ENCODE data around the gene BGN. TPM values are rescaled to one million over a fixed set of nuclear protein-coding genes. Genes with fewer than 3 reads are reported as not detected.

The BGN gene
- total RNA-seq, 1 experiment from 2014 or later = 0.08 TPM

DNA sequence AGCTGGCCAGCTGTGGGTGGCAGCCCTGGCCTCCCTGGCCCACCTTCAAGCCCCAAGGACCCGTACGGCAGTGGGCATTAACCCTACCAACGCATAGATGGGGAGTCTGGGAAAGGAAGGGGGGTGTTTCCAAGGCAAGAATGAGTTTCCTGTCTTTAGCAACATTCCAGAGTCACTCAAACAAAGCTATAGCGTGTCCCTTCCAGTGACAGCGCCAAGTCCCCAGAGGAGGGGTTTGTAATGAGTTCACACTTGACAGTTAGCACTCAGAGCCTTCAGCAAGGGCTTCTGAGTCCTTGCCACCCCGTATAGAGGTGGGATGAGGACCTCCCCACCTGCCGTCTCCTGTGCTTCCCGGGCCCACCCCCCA is 1.8 kb downstream of the BGN start:
- no peaks in the 10 kb centered on the region for H3K27me3 ChIP-seq (replicated peaks)
- no peak for DNase-seq (ENCODE audit: low read depth in 1 of 2, low spot score in 2 of 2)
- H3K36me3 ChIP-seq = no peaks in the 10 kb centered on the region
- no peaks in the 10 kb centered on the region for H3K4me1 ChIP-seq (replicated peaks)
- no peaks in the 10 kb centered on the region for H3K9me3 ChIP-seq (replicated peaks)
- no peak overlapping the region for H3K27ac ChIP-seq
- no peak overlapping the region for H3K4me3 ChIP-seq

GRCh38 chrX:153498453-153498852 is 3.7 kb downstream of the BGN start:
- DNase-seq (ENCODE audit: low read depth in 1 of 2, low spot score in 2 of 2) = no peak
- Histone ChIP-seq H3K36me3 (no peaks in the 10 kb centered on the region), H3K4me1 (replicated peaks) (no peaks in the 10 kb centered on the region), H3K9me3 (replicated peaks) (no peaks in the 10 kb centered on the region), H3K27me3 (replicated peaks) (no peaks in the 10 kb centered on the region), H3K4me3 (no peak overlapping the region), H3K27ac (no peak overlapping the region)

DNA sequence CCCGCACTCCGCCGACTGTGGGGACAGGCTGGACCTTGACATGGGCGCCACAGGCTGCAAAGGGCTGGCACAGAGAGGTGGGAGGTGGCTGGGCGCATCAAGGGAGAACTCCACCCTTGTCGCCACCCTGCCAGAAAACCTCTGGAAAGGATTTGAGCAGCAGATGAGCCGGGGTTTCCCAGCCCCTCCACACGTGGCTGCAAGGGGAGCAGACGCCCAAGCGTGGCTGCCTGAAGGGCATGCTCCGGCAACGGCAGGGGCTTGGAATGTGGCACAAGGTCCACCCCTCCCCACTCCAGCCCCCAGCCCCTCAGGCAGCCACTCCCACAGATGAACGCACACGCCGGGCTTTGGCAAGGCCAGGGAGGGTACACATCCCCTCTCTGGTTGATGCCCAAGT is 4.6 kb downstream of the BGN start:
- Histone ChIP-seq H3K9me3 (replicated peaks) (no peaks in the 10 kb centered on the region), H3K27me3 (replicated peaks) (no peaks in the 10 kb centered on the region), H3K4me3 (no peak overlapping the region), H3K27ac (no peak overlapping the region), H3K4me1 (replicated peaks) (no peaks in the 10 kb centered on the region), H3K36me3 (no peaks in the 10 kb centered on the region)
- no peak for DNase-seq (ENCODE audit: low read depth in 1 of 2, low spot score in 2 of 2)

GRCh38 chrX:153499876-153500275 is 5.1 kb downstream of the BGN start:
- H3K4me1 ChIP-seq (replicated peaks) = no peaks in the 10 kb centered on the region

GRCh38 chrX:153500676-153501280 is 6.0 kb downstream of the BGN start:
- H3K9me3 ChIP-seq (replicated peaks) = no peaks in the 10 kb centered on the region
- H3K4me1 ChIP-seq (replicated peaks) = no peaks in the 10 kb centered on the region
- H3K4me3 ChIP-seq = no peak overlapping the region
- no peaks in the 10 kb centered on the region for H3K27me3 ChIP-seq (replicated peaks)
- no peak for DNase-seq (ENCODE audit: low read depth in 1 of 2, low spot score in 2 of 2)
- no peaks in the 10 kb centered on the region for H3K36me3 ChIP-seq
- no peak overlapping the region for H3K27ac ChIP-seq

More at GRCh38 chrX:153499876-153500275, 5.1 kb downstream of the BGN start:
- H3K27me3 ChIP-seq (replicated peaks) = no peaks in the 10 kb centered on the region
- no peaks in the 10 kb centered on the region for H3K36me3 ChIP-seq
- no peaks in the 10 kb centered on the region for H3K9me3 ChIP-seq (replicated peaks)
- no peak for DNase-seq (ENCODE audit: low read depth in 1 of 2, low spot score in 2 of 2)
- no peak overlapping the region for H3K4me3 ChIP-seq
- H3K27ac ChIP-seq = no peak overlapping the region

DNA sequence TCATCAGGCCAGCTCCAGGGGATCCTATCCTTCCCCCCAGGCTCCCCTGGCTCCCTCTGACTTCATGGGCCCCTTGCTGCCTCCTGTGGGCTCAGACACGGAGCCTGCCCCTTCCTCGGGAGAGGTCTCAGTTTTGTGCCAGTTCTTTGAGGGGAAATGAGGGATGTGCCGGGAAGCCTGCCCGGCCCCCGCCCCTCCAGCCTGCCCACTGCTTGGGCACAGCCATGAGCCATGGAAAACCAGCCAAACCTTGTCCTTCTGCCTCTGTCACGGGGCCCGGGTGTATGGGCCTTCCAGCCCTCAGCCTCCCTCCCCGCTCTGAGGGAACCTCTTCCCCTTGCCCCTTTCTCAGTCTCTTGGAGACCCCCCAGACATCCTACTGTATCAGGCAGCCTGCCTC is 6.8 kb downstream of the BGN start:
- no peaks in the 10 kb centered on the region for H3K27me3 ChIP-seq (replicated peaks)
- H3K9me3 ChIP-seq (replicated peaks) = no peaks in the 10 kb centered on the region
- H3K4me3 ChIP-seq = no peak overlapping the region
- H3K36me3 ChIP-seq = no peaks in the 10 kb centered on the region
- no peak for DNase-seq (ENCODE audit: low read depth in 1 of 2, low spot score in 2 of 2)
- no peak overlapping the region for H3K27ac ChIP-seq
- H3K4me1 ChIP-seq (replicated peaks) = no peaks in the 10 kb centered on the region

- H3K27me3 ChIP-seq (replicated peaks) = no peaks in the 10 kb centered on the region
- H3K9me3 ChIP-seq (replicated peaks) = no peaks in the 10 kb centered on the region
- H3K4me1 ChIP-seq (replicated peaks) = no peaks in the 10 kb centered on the region
- no peak overlapping the region for H3K4me3 ChIP-seq
- no peak for DNase-seq (ENCODE audit: low read depth in 1 of 2, low spot score in 2 of 2)
- no peak overlapping the region for H3K27ac ChIP-seq
- no peaks in the 10 kb centered on the region for H3K36me3 ChIP-seq
These were observed 7.4 kb downstream of the BGN start for GRCh38 chrX:153502131-153502530.

GRCh38 chrX:153502796-153503195 is 8.0 kb downstream of the BGN start:
- H3K4me3 ChIP-seq = no peak overlapping the region

DNA sequence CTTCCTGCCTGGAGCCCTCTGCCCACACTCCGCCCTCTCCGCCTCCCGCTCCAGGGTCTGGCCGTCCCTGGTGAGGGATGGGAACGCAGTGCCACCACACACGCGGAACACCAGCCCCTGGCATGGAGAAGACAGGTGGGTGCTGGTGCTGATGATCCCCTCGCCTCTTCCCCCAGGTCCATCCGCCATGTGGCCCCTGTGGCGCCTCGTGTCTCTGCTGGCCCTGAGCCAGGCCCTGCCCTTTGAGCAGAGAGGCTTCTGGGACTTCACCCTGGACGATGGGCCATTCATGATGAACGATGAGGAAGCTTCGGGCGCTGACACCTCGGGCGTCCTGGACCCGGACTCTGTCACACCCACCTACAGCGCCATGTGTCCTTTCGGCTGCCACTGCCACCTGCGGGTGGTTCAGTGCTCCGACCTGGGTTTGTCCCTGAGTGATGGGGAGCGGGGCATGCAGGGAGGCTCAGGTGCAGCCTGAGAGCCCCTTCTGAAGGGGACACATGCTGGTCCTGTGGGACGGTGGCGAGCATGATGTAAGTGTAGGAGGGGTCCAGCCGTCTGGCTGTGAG is 9.8 kb downstream of the BGN start:
- Histone ChIP-seq H3K4me1 (replicated peaks) (no peaks in the 10 kb centered on the region), H3K27ac (no peak overlapping the region), H3K9me3 (replicated peaks) (no peaks in the 10 kb centered on the region), H3K36me3 (no peaks in the 10 kb centered on the region), H3K4me3 (no peak overlapping the region), H3K27me3 (replicated peaks) (no peaks in the 10 kb centered on the region)
- DNase-seq (ENCODE audit: low read depth in 1 of 2, low spot score in 2 of 2) = no peak

More at GRCh38 chrX:153502796-153503195, 8.0 kb downstream of the BGN start:
- no peaks in the 10 kb centered on the region for H3K4me1 ChIP-seq (replicated peaks)
- no peak overlapping the region for H3K27ac ChIP-seq
- H3K27me3 ChIP-seq (replicated peaks) = no peaks in the 10 kb centered on the region
- no peaks in the 10 kb centered on the region for H3K36me3 ChIP-seq
- DNase-seq (ENCODE audit: low read depth in 1 of 2, low spot score in 2 of 2) = no peak
- H3K9me3 ChIP-seq (replicated peaks) = no peaks in the 10 kb centered on the region

DNA sequence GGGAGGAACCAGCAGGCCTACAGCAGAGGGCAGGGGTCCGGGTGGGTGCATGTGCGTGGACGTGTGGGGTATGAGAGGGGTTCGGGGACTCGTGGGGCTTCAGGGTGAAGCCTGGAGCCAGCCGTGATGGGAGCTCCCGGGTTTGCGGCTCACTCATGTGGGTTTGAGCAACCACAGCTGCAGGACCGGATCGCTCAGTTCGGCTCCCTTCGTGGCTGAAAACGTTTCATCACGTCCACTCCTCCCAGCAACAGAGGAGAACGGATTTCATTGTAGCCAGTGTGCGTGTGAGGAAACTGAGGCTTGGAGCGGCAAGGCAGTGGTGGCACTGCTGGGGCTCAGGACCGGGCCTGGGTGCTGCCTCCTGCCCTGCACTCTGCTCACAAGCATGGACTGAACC is 10.6 kb downstream of the BGN start:
- Histone ChIP-seq H3K36me3 (no peaks in the 10 kb centered on the region), H3K27me3 (replicated peaks) (no peaks in the 10 kb centered on the region), H3K4me3 (no peak overlapping the region), H3K4me1 (replicated peaks) (no peaks in the 10 kb centered on the region), H3K27ac (no peak overlapping the region), H3K9me3 (replicated peaks) (no peaks in the 10 kb centered on the region)
- DNase-seq (ENCODE audit: low read depth in 1 of 2, low spot score in 2 of 2) = no peak

DNA sequence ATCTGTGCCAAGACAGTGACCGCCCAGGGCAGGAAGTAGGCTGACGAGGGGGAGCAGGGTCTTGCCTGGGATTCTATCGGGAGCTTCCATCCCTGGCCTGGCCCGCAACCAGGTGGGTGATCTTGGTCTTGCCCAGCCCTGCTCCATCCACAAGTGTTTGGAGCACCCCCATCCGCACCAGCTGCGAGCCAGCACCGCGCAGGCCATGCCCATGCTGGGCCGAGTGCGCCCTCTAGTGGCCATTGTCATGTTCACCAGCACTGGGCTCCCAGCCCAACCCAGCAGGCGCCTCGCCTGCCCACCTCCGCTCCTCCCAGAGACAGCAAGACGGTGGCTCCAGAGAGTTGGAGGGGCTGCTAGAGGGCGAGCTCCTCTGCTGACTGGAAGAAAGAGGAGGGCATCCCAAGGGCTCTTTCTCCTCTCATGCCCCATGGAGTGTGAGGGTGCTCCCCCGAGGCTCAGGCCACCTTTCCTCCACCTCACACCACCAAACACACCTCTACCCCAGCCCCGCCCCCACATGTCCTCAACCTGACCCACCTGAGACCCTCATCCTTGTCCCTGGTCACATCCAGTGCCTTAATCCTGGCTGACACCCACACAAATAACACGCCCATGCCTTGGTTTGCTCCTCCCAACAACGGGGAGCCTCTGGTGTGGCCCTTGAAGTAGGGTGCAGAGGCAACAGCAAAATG is 12.9 kb downstream of the BGN start:
- Histone ChIP-seq H3K4me1 (replicated peaks) (no peaks in the 10 kb centered on the region), H3K4me3 (no peak overlapping the region), H3K36me3 (no peaks in the 10 kb centered on the region), H3K27me3 (replicated peaks) (no peaks in the 10 kb centered on the region), H3K9me3 (replicated peaks) (no peaks in the 10 kb centered on the region), H3K27ac (no peak overlapping the region)
- peak; percentile 33 to 72 for DNase-seq (ENCODE audit: low read depth in 1 of 2, low spot score in 2 of 2)

DNA sequence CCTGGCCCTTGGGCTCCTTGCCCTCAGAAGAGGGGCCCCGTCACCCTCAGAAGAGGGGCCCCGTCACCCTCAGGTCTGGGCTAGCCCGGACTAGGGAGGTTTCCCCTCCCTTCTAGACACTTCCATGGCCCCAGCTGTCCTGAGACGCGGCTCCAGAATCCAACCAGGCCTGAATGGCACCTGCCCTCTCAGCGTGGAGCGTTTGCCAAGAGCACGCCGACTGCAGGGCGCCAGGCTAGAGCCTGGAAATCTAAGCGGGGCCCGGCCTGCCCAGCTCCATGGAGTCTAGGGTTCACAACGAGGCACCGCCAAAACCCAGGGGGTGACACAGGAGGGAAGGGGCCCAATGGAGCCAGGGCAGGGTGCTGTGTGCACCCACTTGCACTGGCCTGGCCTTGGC is 14.8 kb downstream of the BGN start:
- H3K36me3 ChIP-seq = no peaks in the 10 kb centered on the region
- no peak overlapping the region for H3K27ac ChIP-seq
- no peak overlapping the region for H3K4me3 ChIP-seq
- no peak for DNase-seq (ENCODE audit: low read depth in 1 of 2, low spot score in 2 of 2)
- H3K27me3 ChIP-seq (replicated peaks) = no peaks in the 10 kb centered on the region
- no peaks in the 10 kb centered on the region for H3K4me1 ChIP-seq (replicated peaks)
- H3K9me3 ChIP-seq (replicated peaks) = no peaks in the 10 kb centered on the region

DNA sequence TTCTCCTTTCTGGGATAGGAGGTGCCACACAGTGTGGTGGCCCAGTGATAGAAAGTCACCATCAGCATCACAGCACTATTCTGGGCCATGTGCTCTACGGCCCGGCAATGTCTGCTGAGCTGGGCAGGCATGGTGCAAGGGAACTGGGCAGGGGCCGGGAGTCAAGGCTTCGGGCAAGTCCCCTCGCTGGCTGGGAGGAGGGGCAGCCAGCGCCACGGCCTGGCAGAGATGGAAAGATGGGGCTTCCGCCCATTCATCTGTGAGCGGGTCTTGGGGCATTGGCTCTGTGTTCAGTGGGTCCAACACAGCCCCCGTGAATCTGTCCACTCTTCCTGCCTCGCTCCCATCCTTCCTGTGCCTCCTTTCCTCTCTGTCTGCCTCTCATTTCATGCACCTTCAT is 15.6 kb downstream of the BGN start:
- no peak overlapping the region for H3K4me3 ChIP-seq

GRCh38 chrX:153511784-153512500 is 17.2 kb downstream of the BGN start:
- no peak for DNase-seq (ENCODE audit: low read depth in 1 of 2, low spot score in 2 of 2)
- H3K27ac ChIP-seq = no peak overlapping the region

More for the DNA sequence above, 15.6 kb downstream of the BGN start:
- H3K27me3 ChIP-seq (replicated peaks) = no peaks in the 10 kb centered on the region
- no peaks in the 10 kb centered on the region for H3K4me1 ChIP-seq (replicated peaks)
- no peaks in the 10 kb centered on the region for H3K9me3 ChIP-seq (replicated peaks)
- no peak for DNase-seq (ENCODE audit: low read depth in 1 of 2, low spot score in 2 of 2)
- H3K27ac ChIP-seq = no peak overlapping the region
- no peaks in the 10 kb centered on the region for H3K36me3 ChIP-seq

More at GRCh38 chrX:153511784-153512500, 17.2 kb downstream of the BGN start:
- Histone ChIP-seq H3K27me3 (replicated peaks) (no peaks in the 10 kb centered on the region), H3K36me3 (no peaks in the 10 kb centered on the region), H3K9me3 (replicated peaks) (no peaks in the 10 kb centered on the region), H3K4me3 (no peak overlapping the region), H3K4me1 (replicated peaks) (no peaks in the 10 kb centered on the region)

Data from SJSA1 (cell line).